Common myeloid progenitor, CD34-positive (primary cell): ENCODE data around the gene MET.

Source experiments
- CTCF ChIA-PET: fragments of 350-600 bp; sonication (Branson Sonifier 250); formaldehyde crosslinking; loops from one replicate; lab custom pipeline; 2021; ENCODE audit warnings: antibody characterized with exemption; lab: Charles Lee
- POLR2A ChIA-PET: fragments of 350-600 bp; sonication (Branson Sonifier 250); formaldehyde crosslinking; loops from one replicate; lab custom pipeline; 2021; ENCODE audit warnings: antibody characterized with exemption; lab: Charles Lee
- DNase-seq, 3 donors: peaks; one replicate each; pipeline versions ENCODE4 v3.0.0 to v3.0.0-alpha.2; 2013
- H3K27ac ChIP-seq, 2 experiments: 1 replicate in 1 of 2; 2 replicates in 1 of 2; pipeline ENCODE4 v1.7.0; 2013; ENCODE audit warnings: inconsistent platforms in 2 of 2, low read length in 2 of 2, mild to moderate bottlenecking in 2 of 2, low read depth in 1 of 2, moderate library complexity in 1 of 2; ENCODE audit not compliant: severe bottlenecking in 2 of 2, insufficient read depth in 1 of 2, poor library complexity in 1 of 2
- H3K27me3 ChIP-seq, 5 experiments: replicated peaks in 2 of 5; 1 replicate in 3 of 5; 2 replicates in 2 of 5; pipeline versions ENCODE4 v1.6.1 to v1.7.0; 2013; ENCODE audit warnings: low read length in 4 of 5, mild to moderate bottlenecking in 2 of 5, moderate library complexity in 2 of 5, inconsistent platforms in 1 of 5; ENCODE audit not compliant: insufficient read depth in 5 of 5, control insufficient read depth in 4 of 5
- H3K36me3 ChIP-seq, 4 experiments: 1 replicate in 2 of 4; 2 replicates in 2 of 4; pipeline versions ENCODE4 v1.6.1 to v1.7.0; 2013; ENCODE audit warnings: low read length in 3 of 4, control low read depth in 1 of 4, mild to moderate bottlenecking in 1 of 4; ENCODE audit not compliant: control insufficient read depth in 4 of 4, insufficient read depth in 4 of 4
- H3K4me1 ChIP-seq, 4 experiments: 1 replicate in 3 of 4; 2 replicates in 1 of 4; pipeline versions ENCODE4 v1.6.1 to v1.7.1; 2013; ENCODE audit warnings: low read length in 3 of 4, mild to moderate bottlenecking in 3 of 4, control low read depth in 1 of 4, inconsistent platforms in 1 of 4, moderate library complexity in 1 of 4; ENCODE audit not compliant: control insufficient read depth in 4 of 4, insufficient read depth in 4 of 4; ENCODE audit errors: control extremely low read depth in 1 of 4
- H3K4me3 ChIP-seq, 7 experiments: 1 replicate in 4 of 7; 2 replicates in 3 of 7; pipeline versions ENCODE4 v1.5.1 to v1.7.0; 2013; ENCODE audit warnings: mild to moderate bottlenecking in 7 of 7, low read length in 6 of 7, moderate library complexity in 6 of 7, inconsistent platforms in 2 of 7, low read depth in 2 of 7, control low read depth in 1 of 7; ENCODE audit not compliant: insufficient read depth in 4 of 7, control insufficient read depth in 1 of 7; ENCODE audit errors: extremely low read depth in 1 of 7
- H3K9me3 ChIP-seq, 5 experiments: 1 replicate in 4 of 5; 2 replicates in 1 of 5; pipeline versions ENCODE4 v1.6.1 to v1.7.1; 2013; ENCODE audit warnings: low read length in 4 of 5, mild to moderate bottlenecking in 2 of 5, inconsistent platforms in 1 of 5, low read depth in 1 of 5, moderate library complexity in 1 of 5; ENCODE audit not compliant: control insufficient read depth in 4 of 5, insufficient read depth in 2 of 5; ENCODE audit errors: control extremely low read depth in 1 of 5
- WGBS: methylation state at CpG from one replicate; pipeline ENCODE4 v1.1.5; 2013; ENCODE audit not compliant: insufficient coverage; 5-methylcytosine and 5-hydroxymethylcytosine counted together

MET gene

GRCh38 chr7:116779931-116780330 lies 107.9 kb downstream of the MET start:
- Histone ChIP-seq H3K4me3 (no peak overlapping the region), H3K27ac (no peak overlapping the region), H3K4me1 (no peaks in the 10 kb centered on the region), H3K9me3 (no peaks in the 10 kb centered on the region), H3K27me3 (no peaks in the 10 kb centered on the region), H3K36me3 (no peaks in the 10 kb centered on the region)
- WGBS, result 100% methylated on average over 1 of the region's 3 CpGs
- CTCF ChIA-PET, result interaction anchor here (0.9 to 1.7 kb wide), 7 partner anchors 8 to 606 kb away, joined by 3 read pairs; no protein-coding TSS in a partner anchor
- no peak for DNase-seq
- POLR2A ChIA-PET, result no interaction called here

GRCh38 chr7:116780521-116780920 lies 108.5 kb downstream of the MET start:
- Histone ChIP-seq H3K27me3 (no peaks in the 10 kb centered on the region), H3K4me3 (no peak overlapping the region), H3K27ac (no peak overlapping the region), H3K36me3 (no peaks in the 10 kb centered on the region), H3K9me3 (no peaks in the 10 kb centered on the region), H3K4me1 (no peaks in the 10 kb centered on the region)
- ChIA-PET POLR2A (no interaction called here), CTCF (interaction anchor here (0.6 to 1.7 kb wide), 7 partner anchors 9 to 607 kb away, joined by 3 read pairs; no protein-coding TSS in a partner anchor)
- peak in 2 of 3 donors; percentile 37 to 39 for DNase-seq
- 50% methylated on average over 1 of the region's 1 CpG for WGBS

GRCh38 chr7:116780966-116781365 lies 109.0 kb downstream of the MET start:
- DNase-seq, result no peak
- ChIA-PET CTCF (interaction anchor here (0.6 to 1.7 kb wide), 5 partner anchors 9 to 345 kb away, joined by 3 read pairs; no protein-coding TSS in a partner anchor), POLR2A (no interaction called here)
- Histone ChIP-seq H3K4me1 (no peaks in the 10 kb centered on the region), H3K27me3 (no peaks in the 10 kb centered on the region), H3K27ac (no peak overlapping the region), H3K9me3 (no peaks in the 10 kb centered on the region), H3K36me3 (no peaks in the 10 kb centered on the region), H3K4me3 (no peak overlapping the region)
- WGBS, result 100% methylated on average over 1 of the region's 1 CpG

GRCh38 chr7:116781584-116781983 lies 109.6 kb downstream of the MET start:
- 100% methylated on average over 1 of the region's 2 CpGs for WGBS
- no peak for DNase-seq
- H3K36me3 ChIP-seq, result no peaks in the 10 kb centered on the region
- H3K27me3 ChIP-seq, result no peaks in the 10 kb centered on the region
- H3K4me1 ChIP-seq, result no peaks in the 10 kb centered on the region
- ChIA-PET POLR2A (no interaction called here), CTCF (interaction anchor here (1.0 to 1.7 kb wide), 2 partner anchors 13 to 190 kb away, joined by 3 read pairs; no protein-coding TSS in a partner anchor)
- no peaks in the 10 kb centered on the region for H3K9me3 ChIP-seq
- no peak overlapping the region for H3K27ac ChIP-seq
- H3K4me3 ChIP-seq, result no peak overlapping the region

GRCh38 chr7:116782177-116782711 lies 110.2 kb downstream of the MET start:
- CTCF ChIA-PET, result interaction anchor here (1.0 kb wide), 1 partner anchor 13 kb away, joined by 3 read pairs; no protein-coding TSS in a partner anchor
- DNase-seq, result no peak
- H3K27me3 ChIP-seq, result no peaks in the 10 kb centered on the region
- H3K27ac ChIP-seq, result no peak overlapping the region
- H3K4me3 ChIP-seq, result no peak overlapping the region
- no peaks in the 10 kb centered on the region for H3K36me3 ChIP-seq
- no CpG with 5 or more reads among the region's 1 CpG for WGBS
- H3K4me1 ChIP-seq, result no peaks in the 10 kb centered on the region
- H3K9me3 ChIP-seq, result no peaks in the 10 kb centered on the region
- POLR2A ChIA-PET, result no interaction called here

- H3K27ac ChIP-seq, result no peak overlapping the region
- no peaks in the 10 kb centered on the region for H3K27me3 ChIP-seq
- no peak for DNase-seq
- H3K4me1 ChIP-seq, result no peaks in the 10 kb centered on the region
- ChIA-PET POLR2A (no interaction called here), CTCF (interaction anchor here (1.4 to 2.5 kb wide), 3 partner anchors 28 to 612 kb away, joined by 3 to 14 read pairs (median 5); no protein-coding TSS in a partner anchor)
- 92% methylated on average over 2 of the region's 4 CpGs for WGBS
- H3K9me3 ChIP-seq, result no peaks in the 10 kb centered on the region
- no peak overlapping the region for H3K4me3 ChIP-seq
- no peaks in the 10 kb centered on the region for H3K36me3 ChIP-seq
Measured at GRCh38 chr7:116783666-116784318, 111.8 kb downstream of the MET start.

GRCh38 chr7:116784647-116785046 lies 112.7 kb downstream of the MET start:
- no peaks in the 10 kb centered on the region for H3K9me3 ChIP-seq
- DNase-seq, result no peak
- ChIA-PET CTCF (interaction anchor here (1.0 to 2.5 kb wide), 2 partner anchors 193 to 525 kb away, joined by 3 to 14 read pairs; no protein-coding TSS in a partner anchor), POLR2A (no interaction called here)
- H3K36me3 ChIP-seq, result no peaks in the 10 kb centered on the region
- H3K27ac ChIP-seq, result no peak overlapping the region
- H3K4me3 ChIP-seq, result no peak overlapping the region
- no peaks in the 10 kb centered on the region for H3K27me3 ChIP-seq
- no peaks in the 10 kb centered on the region for H3K4me1 ChIP-seq
- 97% methylated on average over 5 of the region's 6 CpGs for WGBS
